Fibroblast of peridontal ligament (primary cell): ENCODE data around the gene SYMPK.
"Not testable (repeated sequence)": the region's sequence is repeated elsewhere in the genome, so short reads cannot be mapped to it uniquely, and the experiment has no call there.

Source experiments
- DNase-seq: peaks from one replicate; pipeline ENCODE4 v3.0.0-alpha.2; 2010; ENCODE audit errors: extremely low read depth

SYMPK gene

DNA sequence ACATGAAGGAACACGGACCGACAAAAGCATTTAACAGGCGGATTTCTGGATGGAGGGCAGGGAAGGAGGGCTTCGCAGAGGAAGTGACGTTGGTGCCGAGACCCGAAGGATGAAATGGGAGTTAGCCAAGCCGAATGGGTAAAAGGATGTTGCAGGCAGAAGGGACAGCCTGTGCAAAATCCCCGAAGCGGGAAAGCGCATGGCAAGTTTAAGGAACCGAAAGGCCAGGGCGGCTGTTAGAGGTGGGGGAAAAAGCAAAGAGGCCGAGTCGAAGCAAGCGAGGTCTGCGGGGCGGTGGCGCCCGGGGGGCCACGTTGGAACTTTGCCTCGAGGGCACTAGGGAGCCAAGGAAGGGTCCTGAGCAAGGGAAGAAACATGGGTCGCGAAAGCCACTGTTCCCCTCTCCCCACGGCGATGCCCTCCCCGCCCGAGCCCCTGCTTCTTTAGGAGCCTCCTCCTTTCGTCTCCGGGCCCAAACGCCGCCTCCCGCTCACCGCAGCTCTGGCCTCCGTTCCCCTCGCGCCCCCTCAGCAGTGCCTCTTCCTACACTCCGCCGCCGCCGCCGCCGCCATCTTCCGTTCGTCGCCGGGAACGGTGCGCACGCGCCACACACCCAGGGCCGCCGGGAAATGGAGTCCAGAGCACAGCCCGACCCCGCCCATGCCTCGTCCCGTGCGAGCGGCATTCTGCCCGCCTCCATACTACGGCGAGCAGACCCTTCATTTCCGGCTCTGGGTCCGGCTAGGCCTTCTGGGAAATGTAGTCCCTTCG lies at the start of gene SYMPK:
SYMPK (minus strand) TSS at position 584 of the 771 bp plus-strand sequence. CDS start 8,652 bp downstream, outside the sequence.
- peak; percentile 97 for DNase-seq

DNA sequence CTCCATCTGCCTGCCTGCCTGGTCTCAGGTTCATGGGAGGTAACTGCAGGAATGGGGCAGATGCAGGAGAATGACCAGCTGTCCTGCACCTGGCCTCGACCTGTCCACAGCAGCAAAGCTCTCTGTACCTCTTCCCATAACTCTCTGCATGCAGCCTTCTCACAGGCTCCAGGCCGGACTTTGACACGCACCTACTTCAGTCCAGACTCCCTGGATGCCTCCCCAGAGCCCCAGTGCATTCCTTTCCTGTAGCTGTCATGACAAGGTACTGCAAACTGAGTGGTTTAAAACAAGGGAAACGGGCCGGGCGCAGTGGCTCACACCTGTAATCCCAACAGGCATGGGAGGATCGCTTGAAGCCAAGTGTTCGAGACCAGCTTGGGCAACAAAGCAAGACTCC lies 48.3 kb upstream of the SYMPK start:
- DNase-seq: no peak

DNA sequence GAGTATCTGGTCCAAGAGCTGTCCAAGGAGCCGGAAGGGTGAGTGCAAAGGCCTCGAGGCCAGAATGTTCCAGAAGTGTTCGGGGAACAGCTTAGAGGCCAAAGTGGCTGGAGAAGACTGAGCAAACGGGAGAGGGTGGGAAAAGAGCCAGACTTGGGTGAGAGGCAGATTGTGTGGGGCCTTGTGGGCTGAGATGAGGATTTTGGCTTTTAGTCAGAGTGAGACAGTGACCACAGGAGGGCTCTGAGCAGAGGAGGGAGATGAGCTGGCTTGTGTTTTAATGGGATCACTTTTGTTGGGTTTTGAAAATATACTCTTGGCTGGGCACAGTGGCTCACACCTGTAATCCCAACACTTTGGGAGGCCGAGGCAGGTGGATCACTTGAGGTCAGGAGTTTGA lies 46.0 kb upstream of the SYMPK start:
- no peak for DNase-seq

DNA sequence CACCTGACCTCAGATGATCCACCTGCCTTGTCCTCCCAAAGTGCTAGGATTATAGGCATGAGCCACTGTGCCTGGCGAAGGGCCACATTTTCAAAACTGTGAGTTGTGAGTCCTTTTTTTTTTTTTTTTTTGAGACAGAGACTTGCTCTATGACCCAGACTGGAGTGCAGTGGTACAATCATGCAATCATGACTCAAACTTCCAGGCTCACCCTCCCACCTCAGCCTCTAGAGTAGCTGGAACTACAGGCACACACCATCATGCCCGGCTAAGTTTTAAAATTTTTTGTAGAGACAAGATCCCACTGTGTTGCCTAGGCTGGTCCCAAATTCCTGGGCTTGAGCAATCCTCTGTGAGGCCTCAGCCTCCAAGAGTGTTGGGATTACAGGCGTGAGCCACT lies 43.3 kb upstream of the SYMPK start:
- no peak for DNase-seq

DNA sequence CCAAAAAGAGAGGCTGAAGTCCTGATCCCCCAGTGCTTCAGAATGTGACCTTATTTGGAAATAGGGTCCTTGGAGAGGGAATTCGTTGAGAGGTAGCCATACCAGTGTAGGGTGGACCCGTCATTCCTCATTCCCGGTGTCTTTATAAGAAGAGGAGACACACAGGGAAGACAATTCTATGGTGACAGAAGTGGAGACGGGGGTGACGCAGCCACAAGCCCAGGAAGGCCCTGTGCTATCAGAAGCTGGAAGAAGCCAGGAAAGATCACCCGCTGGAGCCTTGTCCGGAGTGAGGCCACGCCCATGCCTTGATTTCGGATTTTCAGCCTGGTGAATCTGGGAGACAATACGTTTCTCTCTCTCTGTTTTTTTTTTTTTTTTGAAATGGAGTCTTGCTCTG lies 42.1 kb upstream of the SYMPK start:
- DNase-seq: no peak

DNA sequence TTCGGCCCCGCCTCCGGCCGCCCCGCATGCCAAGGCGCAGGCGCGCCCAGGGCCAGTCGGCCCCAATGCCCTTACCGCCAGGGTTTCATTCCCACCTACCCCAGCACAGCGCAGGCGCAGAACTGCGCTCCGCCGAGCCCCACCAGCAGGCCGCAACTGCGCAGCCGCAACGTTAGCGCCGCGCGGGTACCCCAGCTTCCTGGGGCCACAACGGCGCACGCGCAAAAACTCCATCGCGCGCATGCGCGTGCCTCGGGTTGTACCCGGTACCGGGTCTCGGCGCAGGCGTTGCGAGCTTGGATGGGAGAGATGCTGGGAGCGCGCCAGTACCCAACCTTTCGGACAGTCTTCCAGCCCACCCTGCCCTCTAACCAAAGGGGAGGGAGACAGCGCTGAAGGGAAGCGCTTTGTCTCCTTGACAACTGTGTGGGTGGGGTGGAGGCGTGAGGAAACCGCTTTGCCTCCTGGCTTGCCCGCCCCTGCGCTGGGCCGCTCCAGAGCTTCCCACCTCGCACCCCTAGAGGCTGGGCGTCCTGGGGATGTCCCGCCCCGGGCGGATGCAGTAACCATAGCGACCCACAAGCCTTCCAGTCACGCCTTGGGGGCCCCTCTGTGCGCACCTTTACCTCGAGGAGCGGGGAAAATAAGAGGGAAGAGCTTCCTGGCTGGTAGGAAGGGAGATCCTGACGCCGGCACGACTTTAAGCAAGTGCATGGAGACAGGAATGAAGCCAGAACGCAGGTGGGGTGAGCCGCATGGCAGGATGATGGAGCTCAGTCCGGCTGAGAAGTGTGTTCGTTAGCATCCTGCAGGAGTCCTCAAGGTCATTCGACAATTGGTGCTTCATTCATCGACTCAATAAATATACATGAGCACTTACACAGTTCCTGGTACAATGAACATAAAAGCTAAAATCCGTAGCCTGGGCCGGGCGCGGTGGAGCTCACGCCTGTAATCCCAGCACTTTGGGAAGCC lies 40.0 kb upstream of the SYMPK start:
- peak; percentile 96 for DNase-seq

DNA sequence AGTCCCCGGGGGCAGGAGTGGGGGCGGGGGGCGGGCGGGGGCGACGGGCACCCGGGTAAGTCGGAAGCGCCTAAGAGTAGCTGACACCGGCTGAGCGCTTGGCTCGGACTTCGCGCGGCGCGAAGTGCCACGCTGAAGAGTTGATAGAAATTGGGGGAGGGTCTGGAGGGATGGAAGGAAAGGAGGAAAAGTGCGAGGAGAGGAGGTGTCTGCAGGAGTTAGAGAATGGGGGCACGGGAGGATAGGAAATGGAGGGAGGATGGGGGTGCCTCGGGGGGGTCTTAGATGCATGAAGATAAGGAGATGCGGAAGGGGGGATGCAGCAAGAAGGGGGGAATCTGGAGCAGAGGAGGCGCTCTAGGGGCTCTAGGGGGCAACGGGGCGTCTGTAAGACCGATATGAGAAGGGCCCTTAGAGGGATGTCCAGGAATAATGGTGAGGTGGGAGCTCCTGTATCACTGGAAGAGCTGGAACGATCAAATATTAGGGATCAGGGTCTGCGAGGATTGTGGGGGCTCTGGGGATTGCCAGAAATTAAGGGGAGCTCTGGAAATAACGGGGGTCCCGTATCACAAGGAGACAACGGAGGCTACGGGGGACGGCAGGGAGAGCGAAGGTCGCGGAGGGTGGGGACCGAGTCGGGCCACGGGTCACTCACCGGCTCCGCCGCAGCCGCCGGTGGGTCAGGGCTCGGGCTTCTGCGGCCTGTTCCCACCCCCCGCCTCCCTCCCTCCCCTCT lies 39.1 kb upstream of the SYMPK start, which contains the start of gene MYPOP:
MYPOP (minus strand) TSS at position 702 of the 739 bp plus-strand sequence. CDS start 840 bp downstream, outside the sequence.
- no peak for DNase-seq

DNA sequence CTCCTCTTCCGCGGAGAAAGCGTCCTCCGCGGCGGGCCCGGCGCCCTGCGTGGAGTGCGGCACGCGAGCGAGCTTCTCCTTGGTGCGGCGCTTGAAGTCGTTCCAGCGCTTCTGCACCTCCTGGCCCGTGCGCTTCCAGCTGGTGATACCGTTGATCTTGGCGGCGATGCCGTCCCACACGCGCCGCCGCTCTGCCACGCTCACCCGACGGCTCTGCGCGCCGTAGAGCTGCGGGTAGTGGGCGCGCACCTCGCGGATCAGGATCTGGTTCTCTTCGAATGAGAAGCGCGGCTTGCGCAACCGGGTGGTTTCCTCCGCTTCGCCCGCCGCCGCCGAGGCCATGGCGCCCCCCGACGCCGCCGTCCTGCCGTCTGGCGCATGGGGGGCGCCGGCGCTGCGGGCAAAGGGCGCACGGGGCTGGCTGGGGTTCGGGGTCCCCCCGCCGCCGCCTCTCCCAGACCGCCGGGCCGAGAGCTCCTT lies 38.5 kb upstream of the SYMPK start:
- peak; percentile 27 for DNase-seq

DNA sequence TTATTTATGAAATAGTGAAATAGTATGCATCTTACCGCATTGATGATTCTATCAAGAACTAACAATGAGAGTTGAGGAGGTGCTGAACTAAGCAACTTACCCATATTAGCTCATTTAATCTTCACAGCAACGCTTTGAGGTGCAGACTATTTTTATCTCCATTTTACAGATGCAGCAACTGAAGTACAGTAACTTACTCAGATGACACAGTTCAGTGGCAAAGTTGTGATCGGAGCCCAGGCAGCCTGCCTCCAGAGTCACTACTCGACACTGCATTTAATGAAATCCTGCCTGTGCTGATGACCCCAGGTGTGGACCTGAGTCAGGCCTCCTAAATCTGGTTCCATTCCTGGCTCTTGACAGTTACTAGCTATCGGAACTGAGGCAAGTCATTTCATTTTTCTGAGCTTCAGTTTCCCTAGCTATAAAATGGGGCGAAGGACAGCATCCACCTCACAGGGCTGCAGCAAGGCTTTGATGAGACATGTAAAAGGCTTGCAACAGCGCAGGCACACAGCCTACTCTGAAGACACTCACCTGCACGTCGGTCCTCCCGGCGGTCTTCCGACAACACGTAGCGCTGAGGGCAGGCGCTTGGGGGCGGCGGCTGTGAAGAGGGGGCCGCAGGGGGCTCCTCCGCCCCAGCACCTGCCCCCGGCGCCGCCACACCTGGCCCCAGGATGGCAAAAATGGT lies 37.9 kb upstream of the SYMPK start:
- DNase-seq: no peak

DNA sequence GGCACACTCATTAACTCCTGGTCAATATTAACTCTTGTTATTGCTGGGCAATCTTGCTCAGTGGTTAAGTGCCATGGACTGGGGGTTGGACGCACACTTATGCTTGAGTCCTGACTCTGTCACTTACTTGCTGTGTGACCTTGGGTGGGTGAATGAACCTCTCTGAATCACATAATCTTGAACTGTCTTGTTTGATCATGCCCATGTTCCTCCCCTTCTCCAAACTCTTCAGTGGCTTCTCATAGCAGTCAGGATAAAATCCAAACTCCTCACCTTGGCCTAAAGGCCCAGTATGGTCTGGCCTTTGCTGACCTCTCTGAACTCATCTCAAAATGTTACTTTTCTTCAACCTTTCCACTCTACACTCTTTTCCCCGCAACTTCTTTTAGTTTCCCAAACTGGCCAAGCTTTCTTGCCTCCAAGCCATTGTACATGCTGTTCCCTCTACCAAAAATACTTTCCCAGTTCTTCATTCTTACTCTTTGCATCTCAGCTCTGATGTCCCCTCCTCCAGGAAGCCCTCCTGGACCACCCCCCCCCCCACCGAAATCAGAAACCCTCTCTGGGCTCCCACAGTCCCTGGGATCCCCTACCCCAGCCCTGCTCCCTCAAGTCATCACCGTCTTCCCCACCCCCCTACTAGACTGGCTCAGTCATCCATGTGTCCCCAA lies 37.1 kb upstream of the SYMPK start:
- DNase-seq: no peak

DNA sequence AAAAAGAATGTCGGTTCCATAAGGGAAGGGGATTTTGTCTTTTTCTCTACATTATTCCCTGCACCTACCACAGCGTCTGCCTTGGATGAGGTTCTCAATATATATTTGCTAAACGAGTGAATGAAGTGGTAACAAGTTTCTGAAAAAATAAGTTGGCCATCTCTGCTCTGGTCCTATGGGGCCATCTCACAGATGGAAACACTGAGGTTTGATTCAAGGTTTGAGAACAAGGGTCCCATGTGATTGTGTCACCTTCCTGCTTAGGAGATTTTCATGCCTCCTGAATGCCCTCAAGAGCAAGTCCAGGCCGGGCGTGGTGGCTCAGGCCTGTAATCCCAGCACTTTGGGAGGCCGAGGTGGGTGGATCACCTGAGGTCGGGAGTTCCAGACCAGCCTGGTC lies 36.3 kb upstream of the SYMPK start:
- DNase-seq: no peak

DNA sequence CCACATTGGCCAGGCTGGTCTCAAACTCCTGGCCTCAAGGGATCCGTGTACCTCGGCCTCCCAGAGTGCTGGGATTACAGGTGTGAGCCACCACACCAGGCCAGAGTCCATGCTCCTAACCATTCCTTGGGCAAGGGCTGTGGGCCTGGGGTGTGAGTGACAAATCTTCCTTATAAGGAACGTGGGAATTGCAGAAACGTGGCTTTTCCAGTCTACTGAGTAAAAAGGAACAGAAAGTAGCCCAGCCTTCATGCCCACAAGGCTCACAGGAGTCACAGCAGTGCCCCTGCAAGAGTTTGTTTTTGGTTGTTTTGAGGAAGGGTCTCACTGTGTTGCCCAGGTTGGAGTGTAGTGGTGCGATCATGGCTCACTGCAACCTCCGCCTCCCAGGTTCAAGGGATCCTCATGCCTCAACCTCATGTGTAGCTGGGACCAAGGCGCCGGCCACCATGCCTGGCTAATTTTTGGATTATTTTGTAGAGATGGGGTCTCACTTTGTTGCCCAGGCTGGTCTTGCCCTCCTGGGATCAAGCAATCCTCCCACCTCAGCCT lies 34.4 kb upstream of the SYMPK start:
- DNase-seq: no peak

DNA sequence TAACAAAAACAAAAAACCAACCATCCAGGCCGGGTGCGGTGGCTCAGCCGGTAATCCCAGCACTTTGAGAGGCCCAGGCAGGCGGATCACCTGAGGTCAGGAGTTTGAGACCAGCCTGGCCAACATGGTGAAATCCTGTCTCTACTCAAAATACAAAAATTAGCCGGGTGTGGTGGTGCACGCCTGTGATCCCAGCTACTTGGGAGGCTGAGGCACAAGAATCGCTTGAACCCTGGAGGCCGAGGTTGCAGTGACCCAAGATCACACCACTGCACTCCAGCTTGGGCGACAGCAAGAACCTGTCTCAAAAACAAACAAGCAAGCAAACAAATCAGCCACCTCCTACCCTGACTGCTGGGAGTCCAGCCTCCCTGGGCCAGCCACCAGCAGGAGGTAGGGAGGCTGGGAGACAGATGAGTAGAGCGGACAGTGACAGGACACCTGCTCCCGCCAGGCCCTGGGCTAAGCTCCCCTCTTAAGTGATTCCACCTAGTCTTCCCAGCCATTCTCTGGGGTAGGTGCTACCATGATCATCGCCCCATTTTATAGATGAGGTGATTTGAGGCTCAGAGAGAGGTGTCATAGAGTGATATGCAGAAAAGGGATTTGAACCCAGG lies 33.1 kb upstream of the SYMPK start:
- not testable (repeated sequence) for DNase-seq

DNA sequence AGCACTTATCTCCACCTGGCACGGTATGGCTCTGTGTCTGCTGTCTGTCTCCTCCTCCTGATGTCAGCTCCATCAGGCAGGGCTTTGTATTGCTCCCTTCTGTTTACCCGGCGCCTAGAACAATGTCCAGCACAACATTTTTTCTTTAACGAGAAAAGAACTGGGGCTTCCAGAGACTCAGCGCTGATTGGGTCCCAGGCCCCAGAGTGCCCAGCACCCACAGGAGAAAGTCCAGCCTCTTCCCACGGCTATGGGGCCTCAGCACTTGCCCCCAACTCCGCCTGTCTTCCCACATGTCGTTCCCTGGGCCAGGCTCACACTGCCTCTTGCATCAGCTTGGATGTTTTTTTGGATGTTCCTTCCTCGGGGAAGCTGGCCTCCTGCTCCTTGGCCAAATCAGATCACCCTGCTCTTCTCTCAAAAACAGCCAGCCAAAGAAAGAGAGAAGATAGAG lies 32.6 kb upstream of the SYMPK start:
- no peak for DNase-seq

DNA sequence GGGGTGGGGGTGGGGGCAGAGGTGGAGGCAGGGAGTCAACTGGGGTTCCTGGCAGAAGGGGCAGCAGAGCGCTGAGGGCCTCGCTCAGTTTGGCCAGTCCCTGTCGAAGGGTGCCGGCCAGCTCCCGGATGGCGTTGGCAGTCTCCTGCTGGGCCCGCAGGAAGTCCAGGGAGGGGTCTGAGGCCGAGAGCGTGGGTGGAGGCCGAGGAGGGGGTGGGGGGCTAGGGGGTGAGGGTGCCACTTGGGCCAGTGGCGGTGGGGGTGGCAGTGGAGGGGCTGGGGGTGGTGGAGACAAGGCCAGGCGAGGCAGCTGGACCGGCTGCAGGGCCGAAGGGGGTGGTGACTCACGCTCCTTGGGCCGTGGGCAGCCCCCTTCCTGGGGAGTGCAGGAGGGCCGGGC lies 27.9 kb upstream of the SYMPK start:
- no peak for DNase-seq

DNA sequence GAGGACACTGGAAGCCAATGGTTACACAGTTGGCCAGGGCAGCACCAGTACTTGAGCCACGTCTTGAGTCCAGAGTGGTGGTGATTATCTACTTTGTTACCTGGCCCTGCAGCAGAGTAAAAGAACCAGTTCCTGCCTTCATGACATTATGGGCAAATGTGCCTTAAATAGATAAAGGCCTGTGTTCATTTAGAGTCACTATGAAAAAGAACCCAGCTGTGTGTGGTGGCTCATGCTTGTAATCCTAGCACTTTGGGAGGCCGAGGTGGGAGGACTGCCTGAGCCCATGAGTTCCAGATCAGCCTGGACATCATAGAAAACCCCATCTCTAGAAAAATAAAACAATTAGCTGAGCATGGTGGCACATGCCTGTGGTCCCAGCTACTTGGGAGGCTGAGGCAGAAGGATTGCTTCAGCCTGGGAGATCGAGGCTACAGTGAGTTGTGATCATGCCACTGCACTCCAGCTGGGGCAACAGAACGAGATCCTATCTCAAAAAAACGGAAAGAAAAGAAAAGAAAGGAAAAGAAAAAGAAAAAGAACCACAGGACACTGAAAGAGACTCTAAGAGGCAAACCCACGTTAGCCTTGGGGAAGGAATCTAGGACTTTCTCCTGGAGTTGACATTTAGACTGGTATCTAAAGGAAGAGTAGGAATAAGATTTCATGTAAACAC lies 26.4 kb upstream of the SYMPK start:
- DNase-seq: no peak

DNA sequence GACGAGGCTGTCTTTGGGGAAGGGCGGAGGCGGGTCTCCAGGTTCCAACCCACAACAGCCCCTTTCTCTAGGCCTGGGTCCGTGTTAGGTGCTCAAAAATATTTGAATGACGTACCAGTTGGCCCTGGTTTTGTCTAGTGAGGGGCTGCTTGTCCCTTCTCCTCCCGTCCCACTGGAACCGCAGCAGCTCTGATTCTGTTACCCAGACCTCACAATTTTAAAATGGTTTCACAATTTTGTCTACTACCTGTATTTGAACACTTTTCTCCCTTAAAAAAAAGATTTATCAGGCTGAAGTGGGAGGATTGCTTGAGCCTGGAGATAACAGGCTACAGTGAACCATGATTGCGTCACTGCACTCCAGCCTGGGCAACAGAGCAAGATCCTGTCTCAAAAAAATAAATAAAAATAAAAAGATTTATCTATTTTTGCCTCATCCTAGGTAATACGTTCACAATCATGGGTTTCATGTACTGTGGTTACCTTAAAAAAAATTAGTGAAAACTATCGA lies 24.3 kb upstream of the SYMPK start:
- no peak for DNase-seq

DNA sequence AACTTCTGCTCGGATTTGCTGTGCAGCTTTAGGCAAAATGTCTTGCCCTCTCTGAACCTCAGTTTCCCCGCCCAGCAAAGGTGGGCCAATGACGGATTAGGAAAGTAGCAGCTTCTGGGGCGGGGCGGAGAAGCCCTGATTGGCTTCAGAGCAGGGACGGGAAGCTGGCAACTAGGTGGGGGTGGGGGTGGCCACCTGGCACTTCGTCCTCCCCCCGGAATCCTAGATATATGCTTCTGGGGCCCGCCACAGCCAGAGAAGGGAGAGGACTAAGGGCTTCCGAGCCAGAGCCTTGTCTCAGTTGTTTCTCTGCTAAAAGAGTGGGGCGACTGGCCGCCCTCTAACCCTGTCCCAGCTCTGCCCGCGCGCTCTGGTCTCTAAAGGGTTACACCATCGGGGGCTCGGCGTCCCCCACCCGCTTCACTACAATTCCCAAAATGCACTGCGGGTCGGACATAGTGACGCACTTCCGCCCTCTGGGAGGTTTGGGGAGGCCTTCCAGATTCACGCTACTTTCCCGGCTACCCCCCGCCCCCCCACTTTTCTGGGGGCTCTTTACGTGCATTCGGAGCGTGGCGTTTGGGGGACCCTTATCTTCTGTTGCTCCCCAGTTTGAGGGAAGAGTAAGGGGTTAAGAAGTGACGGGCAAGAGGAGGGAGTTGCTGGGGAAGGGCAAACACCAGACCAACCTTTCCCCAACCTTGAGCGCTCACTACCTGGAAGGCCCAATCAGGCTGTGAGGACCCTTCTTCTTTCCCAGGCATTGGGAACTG lies 23.7 kb upstream of the SYMPK start:
- DNase-seq: peak; percentile 94
